Stimulated activated CD4-positive, alpha-beta T cell treated with anti-CD3 and anti-CD28 coated beads, Interleukin-2, amount 100 ng/mL, for 4 hours (primary cell): ENCODE data around the gene STK32C.

Experiments
- DNase-seq: peaks from one replicate; pipeline ENCODE4 v3.0.0-alpha.2; 2020; ENCODE audit warnings: low read depth

The STK32C gene

DNA sequence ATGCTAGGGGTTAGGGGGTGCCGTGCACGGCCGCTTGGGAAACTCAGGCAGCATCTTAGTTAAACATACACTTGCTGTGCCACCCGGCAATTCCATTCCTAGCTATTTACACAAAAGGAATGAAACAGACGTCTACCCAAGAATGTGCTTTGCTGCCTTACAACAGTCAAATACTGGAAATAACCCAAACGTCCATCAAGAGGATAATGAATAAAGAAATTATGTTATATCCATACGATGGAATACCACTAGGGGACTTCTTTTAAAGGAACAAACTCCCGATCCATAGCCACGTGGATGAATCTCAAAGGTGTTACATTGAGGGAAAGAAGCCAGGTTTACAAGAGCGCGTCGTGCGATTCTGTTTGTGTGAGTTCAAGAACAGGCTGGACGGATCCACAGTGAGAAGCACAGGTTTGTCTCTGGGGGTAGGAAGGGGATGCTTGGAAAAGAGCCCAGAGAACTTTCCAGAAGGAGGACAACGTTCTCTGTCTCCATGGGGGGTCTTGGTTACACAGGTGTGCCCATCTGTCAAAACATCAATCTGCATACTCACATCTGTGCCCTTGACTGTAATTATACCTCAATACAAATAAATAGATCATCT lies 41.8 kb downstream of the STK32C start:
- DNase-seq: no peak

DNA sequence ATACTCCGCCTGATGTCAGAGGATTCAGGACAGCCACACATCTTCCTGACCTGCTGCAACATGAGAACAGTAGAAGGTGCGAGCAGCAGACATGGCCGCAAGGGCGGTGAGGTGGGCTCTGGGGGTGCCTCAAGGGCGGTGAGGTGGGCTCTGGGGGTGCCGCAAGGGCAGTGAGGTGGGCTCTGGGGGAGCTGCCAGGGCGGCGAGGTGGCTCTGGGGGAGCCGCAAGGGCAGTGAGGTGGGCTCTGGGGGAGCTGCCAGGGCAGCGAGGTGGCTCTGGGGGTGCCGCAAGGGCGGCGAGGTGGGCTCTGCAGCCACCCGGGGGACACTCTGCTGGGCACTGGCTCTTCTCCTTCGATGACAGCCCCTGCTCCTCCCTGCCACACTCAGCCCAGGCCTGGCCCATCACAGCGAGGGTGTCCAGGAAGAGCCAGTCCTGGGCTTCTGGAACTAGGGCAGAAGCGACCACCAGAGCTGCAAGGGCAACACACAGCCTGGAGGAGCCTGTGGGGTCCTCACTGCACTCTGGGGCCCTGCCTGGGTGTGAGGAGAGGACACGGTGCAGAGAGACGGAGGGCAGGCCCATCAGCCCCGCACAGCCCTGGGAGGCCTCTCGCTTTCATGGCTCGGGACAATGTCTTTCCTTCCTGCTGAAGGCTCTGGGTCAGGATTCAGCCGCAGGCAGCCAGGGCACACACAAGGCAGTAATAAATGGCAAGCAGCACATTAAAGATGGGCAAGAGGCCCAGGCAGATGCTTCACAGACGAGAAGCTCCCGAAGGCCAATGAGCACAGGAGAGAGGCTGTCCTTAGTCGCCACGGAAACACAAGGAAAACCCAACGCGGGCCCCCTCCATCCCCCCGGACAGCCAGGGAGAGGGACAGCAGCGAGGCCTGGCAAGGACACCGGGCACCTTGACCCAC lies 42.5 kb downstream of the STK32C start:
- no peak for DNase-seq

GRCh38 chr10:132264306-132264950 lies 43.3 kb downstream of the STK32C start:
- no peak for DNase-seq

- no peak for DNase-seq
Observed at GRCh38 chr10:132263866-132264265, 43.9 kb downstream of the STK32C start.

- DNase-seq: no peak
Observed at GRCh38 chr10:132259702-132260482, 47.9 kb downstream of the STK32C start.

DNA sequence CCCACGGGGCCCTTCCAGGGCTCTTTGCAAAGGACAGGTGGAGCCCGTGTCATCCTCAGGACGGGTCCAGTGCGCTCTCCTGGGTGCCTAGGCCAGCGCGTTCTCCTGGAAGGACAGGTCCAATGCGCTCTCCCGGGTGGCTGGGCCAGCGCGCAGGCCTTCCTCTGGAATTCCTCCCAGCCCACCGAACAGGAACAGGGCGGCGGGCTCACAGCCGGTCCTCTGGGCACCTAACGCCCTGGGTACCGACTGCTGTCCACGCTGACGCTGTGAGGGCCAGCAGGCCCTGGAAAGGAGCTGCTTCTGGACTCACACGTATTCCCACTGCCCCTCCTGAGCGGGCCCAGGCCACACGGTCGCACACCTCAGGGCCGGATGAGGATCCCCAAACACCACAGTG lies 49.3 kb downstream of the STK32C start:
- no peak for DNase-seq

- no peak for DNase-seq
Observed at GRCh38 chr10:132257907-132258306, 49.8 kb downstream of the STK32C start.

- peak; percentile 32 for DNase-seq
Observed at GRCh38 chr10:132257271-132257670, 50.5 kb downstream of the STK32C start.

DNA sequence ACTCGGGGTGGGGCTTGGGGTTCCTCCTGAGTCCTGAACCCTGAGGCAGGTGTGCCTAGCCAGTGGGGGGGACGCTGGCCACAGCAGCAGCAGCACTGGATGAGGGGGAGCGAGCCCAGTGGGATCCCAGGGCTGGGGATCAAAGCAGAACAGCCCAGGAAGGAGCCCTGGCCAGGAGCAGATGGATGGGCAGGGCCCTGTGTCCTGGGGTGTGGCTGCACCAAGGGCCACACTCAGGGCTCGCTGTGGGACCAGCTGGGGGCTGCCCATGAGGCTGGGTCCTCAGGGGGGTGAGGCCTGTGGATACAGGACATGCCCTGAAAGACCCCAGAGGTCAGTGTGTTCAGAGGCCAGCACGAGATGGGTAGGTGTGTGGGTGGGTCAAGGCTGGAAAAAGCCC lies 50.9 kb downstream of the STK32C start:
- DNase-seq: no peak

DNA sequence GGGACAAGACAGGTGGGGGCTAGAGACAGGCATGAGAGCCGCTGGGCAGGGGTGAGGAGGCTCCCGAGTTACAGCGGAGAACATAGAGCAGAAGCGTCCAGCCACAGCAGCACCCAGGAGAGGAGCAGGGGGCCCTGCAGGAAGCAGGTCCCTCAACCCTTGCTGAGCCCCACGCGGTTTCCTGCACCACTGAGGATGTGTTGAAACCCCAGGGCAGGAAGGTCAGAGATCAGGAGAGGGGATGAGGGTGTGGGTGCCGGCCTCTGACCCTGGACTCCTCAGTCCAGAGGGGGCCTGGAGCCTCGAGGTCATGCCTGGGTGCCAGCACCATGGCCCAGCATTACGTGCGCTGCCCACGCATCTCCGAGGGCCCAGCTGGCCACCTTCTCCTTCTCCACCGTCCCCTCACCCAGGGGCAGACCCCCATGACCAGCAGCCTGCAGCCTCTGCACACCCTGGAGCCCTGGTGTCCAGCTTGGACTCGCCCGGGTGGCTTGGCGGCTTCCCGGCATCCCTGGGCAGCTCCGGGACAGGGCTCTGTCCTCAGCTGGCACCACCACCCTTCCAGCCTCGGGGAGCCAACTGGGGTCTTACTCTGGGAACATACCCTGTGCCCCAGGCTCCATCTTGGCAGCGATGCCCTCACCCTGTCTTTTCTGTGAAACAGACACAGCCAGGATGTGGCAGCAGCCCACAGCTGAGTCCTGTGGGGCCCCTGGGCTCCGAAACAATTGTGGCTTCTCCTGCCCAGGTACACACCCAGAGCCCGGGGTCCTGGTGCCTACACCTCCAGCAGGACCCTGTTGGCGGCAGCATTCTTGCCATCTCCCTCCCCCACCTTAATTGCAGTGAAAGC lies 52.0 kb downstream of the STK32C start:
- DNase-seq: no peak

GRCh38 chr10:132254841-132255240 lies 52.9 kb downstream of the STK32C start:
- DNase-seq: no peak

DNA sequence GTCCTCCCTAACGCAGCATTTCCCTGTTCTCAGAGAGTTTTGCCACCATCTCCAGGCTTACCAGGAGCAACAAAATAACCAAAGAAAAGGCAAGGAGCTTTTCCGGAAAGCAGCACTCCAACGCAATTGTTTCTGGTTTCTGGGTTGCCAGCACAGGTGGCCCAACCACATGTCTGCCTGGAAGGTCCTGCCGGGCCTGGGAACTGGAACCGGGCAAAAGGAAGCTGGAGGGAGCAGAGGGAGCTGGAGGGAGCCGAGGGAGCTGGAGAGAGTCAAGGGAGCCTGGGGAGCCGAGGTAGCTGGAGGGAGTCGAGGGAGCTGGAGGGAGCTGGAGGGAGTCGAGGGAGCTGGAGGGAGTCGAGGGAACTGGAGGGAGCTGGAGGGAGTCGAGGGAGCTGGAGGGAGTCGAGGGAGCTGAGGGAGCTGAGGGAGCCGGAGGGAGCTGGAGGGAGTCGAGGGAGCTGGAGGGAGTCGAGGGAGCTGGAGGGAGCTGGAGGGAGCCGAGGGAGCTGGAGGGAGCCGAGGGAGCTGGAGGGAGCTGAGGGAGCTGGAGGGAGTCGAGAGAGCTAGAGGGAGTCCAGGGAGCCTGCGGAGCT lies 54.6 kb downstream of the STK32C start:
- DNase-seq: no peak

DNA sequence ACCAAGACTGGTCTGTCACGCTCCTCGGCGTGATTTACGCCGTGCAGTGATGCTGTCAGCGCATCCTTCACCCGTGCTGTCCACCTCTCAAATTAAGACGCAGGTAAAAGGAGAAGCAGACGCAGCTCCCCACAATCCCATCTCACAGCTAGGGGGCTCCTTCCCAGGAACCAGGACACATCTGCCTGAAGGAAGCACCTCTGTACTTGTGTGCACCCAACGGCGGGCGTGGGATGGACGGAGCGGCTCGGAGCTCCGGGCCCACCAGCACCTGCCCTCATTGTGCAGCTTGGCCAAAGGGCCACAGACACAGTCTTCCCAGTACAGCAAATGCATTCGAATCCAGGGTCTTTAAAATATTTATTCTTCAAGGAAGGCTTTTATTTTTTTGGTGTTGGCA lies 55.3 kb downstream of the STK32C start:
- DNase-seq: no peak

DNA sequence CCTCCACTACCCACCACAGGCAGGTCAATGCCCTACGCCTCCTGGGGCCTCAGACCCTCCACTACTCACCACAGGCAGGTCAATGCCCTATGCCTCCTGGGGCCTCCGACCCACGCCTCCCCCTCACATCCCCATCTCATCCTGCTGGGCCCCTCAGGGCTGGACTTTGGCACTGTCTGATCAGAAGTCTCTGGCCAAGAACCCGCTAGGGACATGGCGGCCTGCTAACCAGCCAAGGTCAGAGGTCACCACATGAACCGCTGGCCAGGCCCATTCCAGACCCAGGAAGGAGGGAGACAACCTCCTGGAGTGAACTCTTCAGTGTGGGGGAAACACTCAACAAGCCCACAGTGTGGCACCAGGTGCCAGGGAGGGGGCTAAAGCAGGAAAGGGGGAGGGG lies 55.8 kb downstream of the STK32C start:
- DNase-seq: no peak

- DNase-seq: no peak
Observed at GRCh38 chr10:132250481-132251475, 57.0 kb downstream of the STK32C start.

DNA sequence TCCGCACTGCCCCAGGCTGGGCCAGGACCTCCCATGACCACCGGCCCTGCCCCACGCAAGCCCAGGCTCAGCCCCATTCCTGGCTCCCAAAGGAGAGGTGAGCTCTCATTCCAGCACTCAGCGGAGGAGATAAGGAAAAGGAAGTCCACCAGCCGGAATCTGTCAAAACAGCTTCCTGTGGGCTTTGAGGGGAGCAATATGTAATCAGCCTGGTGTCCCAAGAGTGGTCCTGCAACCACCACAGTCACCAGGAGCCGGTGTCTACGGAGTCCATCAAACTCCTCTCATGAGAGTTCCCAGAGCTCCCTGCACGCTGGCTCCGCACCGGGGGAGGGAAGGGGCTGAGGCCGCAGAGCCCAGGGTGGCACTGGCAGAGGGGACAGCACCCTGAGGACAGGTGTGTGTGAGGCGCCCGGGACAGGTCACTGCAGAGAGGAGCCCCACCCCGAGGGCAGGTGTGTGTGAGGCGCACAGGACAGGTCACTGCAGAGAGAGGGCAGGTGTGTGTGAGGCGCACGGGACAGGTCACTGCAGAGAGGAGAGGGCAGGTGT lies 57.9 kb downstream of the STK32C start:
- no peak for DNase-seq

- DNase-seq: no peak
Observed at GRCh38 chr10:132249226-132249724, 58.5 kb downstream of the STK32C start.

- peak; percentile 52 for DNase-seq
Observed at GRCh38 chr10:132248455-132249225, 59.1 kb downstream of the STK32C start.
